GM12874 (cell line): ENCODE data around the gene PORCN.

ENCODE experiments used
- TF ChIP-seq, protein P1 (sequence below): IDR thresholded peaks from 2 replicates; pipeline ENCODE4 v1.5.1; 2011; ENCODE audit warnings: low read depth, mild to moderate bottlenecking, control low read depth, low read length, moderate library complexity; ENCODE audit not compliant: insufficient read depth

The PORCN gene

DNA sequence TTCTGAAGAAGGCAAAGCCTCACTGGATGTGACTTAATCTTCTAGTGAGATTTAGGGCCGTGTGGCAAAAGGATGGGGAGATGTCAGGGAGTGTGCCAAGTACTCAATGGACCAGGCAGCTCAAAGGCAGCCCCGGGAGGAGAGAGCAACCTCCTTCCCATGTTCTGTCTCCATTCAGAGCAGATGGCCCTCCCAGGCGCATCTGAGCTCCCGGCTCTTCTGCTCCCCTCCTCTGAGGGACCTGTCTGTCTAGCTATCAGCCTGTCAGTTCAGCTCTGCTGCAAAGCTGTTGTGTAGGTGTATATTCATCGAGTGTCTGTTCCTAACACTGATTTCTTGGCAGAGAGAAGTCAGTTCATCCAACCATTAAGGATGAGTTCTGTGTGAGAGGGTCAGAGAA, 10.9 kb upstream of the PORCN start:
- TF ChIP-seq, protein P1, sequence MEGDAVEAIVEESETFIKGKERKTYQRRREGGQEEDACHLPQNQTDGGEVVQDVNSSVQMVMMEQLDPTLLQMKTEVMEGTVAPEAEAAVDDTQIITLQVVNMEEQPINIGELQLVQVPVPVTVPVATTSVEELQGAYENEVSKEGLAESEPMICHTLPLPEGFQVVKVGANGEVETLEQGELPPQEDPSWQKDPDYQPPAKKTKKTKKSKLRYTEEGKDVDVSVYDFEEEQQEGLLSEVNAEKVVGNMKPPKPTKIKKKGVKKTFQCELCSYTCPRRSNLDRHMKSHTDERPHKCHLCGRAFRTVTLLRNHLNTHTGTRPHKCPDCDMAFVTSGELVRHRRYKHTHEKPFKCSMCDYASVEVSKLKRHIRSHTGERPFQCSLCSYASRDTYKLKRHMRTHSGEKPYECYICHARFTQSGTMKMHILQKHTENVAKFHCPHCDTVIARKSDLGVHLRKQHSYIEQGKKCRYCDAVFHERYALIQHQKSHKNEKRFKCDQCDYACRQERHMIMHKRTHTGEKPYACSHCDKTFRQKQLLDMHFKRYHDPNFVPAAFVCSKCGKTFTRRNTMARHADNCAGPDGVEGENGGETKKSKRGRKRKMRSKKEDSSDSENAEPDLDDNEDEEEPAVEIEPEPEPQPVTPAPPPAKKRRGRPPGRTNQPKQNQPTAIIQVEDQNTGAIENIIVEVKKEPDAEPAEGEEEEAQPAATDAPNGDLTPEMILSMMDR: no peak

DNA sequence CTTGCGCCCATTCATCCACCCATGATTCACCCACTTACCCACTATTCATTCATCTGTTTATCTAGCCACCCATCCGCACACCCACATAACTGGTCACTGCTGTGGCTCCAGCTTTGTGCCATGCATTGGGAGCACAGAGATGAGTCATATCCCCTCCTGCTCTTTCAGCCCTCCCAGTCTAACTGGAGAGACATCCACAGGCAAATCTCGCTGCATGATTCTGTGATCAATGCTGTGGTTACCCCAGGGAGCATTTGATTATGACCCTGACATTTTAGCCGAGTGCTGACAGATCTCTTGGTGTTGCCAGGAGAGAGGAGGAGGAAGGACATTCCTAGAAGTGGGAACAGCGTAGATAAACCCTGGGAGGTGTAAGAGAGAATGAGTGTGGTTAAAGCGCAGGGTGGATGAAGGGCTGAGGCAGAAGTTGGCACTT, 10.4 kb upstream of the PORCN start:
- TF ChIP-seq, protein P1: no peak

DNA sequence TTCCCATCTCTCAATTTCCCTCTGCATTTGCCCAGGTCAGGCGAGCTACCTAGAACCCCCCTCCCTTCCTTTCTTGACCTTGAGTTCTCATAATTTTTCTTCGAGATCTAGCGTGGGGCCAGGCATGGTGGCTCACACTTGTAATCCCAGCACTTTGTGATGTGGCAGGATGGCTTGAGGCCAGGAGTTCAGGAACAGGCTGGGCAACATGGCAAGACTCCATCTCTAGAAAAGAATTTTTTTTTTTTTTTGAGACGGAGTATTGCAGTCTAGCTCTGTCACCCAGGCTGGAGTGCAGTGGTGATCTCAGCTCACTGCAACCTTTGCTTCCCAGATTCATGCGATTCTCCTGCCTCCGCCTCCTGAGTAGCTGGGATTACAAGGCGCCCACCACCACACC, 4.5 kb upstream of the PORCN start:
- TF ChIP-seq, protein P1: no peak

DNA sequence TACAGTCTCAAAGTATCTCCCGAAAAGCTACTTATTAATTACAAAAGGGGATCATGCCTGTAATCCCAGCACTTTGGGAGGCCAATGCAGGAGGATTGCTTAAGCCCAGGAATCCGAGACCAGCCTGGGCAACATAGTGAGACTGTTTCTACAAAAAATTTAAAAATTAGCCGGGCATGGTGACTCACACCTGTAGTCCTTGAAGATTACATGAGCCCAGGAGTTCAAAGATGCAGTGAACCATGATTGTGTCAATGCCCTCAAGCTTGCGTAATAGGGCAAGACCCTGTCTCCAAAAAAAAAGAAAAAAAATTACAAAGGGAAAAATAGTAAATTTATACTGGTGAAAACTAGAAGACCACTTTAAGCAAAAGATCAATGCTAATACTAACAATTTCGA, 3.3 kb upstream of the PORCN start:
- TF ChIP-seq, protein P1: no peak

DNA sequence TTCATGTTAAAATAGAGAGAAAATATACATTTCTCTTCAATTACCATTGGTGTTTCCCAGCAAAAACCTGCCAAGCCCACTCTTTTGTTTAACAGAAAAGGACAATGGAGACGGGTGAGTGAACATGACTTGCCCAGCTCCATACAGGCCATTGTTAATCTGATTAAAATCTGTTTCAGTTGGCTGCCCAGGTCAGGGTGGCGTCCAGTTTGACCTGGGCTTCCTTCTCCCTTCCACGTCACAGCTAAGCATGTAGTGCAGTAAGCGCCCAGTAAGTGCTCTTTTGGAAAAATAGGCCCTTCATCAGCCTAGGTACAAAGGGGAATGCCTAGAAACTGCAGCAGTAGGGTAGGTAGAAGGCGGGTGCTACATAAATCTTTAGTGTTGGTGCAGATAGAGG, 1.5 kb upstream of the PORCN start:
- TF ChIP-seq, protein P1: no peak

DNA sequence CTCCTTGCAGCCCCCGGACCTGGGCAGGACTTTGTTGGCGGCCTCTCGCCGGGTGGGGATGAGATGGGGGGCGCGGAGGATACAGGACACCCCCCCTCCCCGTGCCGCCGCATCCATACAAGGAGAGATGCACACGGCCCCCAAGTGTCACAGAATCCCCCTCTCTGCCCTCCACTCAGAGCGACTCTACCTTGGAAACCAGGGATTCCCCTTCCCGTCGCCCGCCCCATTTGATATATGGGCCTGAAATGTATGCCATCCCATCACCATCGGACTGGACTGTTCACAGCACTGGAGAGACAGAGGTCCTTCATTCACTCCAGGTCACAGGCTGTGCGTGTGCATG, 426 bp downstream of the PORCN start:
- TF ChIP-seq, protein P1: no peak

DNA sequence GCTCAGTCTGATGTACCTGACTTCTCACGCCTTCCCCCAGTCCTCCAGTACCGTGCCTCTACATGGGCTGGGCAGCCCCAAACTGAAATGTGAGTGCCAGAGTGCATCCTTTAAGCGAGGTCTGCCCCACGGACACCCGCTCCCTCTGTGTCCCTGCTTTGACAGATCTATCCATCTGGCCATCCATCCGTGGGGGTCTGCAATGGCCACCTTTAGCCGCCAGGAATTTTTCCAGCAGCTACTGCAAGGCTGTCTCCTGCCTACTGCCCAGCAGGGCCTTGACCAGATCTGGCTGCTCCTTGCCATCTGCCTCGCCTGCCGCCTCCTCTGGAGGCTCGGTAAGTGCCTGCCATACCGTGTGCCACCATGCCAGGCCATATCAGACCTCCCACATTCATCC, 827 bp downstream of the PORCN start:
- TF ChIP-seq, protein P1: no peak

DNA sequence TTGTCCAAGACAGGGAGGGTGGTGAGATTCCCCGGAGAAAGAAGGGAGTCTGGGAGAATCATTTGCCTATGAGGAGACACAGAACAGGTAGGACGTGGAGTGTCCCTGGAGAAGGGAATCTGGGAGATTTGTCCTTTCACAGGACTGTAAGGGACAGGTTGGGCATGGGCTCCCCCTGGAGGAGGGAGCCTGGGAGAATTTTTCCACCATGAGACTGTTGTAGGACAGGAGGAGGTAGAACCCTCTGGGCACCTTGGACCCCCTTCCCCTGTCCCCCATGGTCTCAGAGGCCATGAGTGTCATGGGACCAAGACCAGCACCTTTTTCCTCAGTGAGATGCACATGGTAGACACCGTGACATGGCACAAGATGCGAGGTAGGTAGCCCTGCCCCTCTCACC, 2.8 kb downstream of the PORCN start:
- TF ChIP-seq, protein P1: no peak
